Measurements from ENCODE around the gene UNC93B1.

Gene UNC93B1

GRCh38 chr11:68021167-68021787 lies 17.4 kb upstream of the UNC93B1 start:
- no peak for DNase-seq

- DNase-seq: no peak
Observed at GRCh38 chr11:68020575-68020974, 16.7 kb upstream of the UNC93B1 start.

- no peak for DNase-seq
Observed at GRCh38 chr11:68019486-68019885, 15.6 kb upstream of the UNC93B1 start.

GRCh38 chr11:68018730-68019190 lies 14.9 kb upstream of the UNC93B1 start:
- DNase-seq: no peak

GRCh38 chr11:68017980-68018729 lies 14.3 kb upstream of the UNC93B1 start:
- no peak for DNase-seq

- no peak for DNase-seq
Observed at GRCh38 chr11:68016904-68017817, 13.3 kb upstream of the UNC93B1 start.

GRCh38 chr11:68016161-68016903 lies 12.4 kb upstream of the UNC93B1 start:
- no peak for DNase-seq

GRCh38 chr11:68015467-68015866 lies 11.6 kb upstream of the UNC93B1 start:
- DNase-seq: no peak

- DNase-seq: no peak
Observed at GRCh38 chr11:68014947-68015447, 11.1 kb upstream of the UNC93B1 start.

GRCh38 chr11:68014157-68014946 lies 10.5 kb upstream of the UNC93B1 start:
- DNase-seq: no peak

- DNase-seq: no peak
Observed at GRCh38 chr11:68013611-68014156, 9.8 kb upstream of the UNC93B1 start.

GRCh38 chr11:68012843-68013610 lies 9.1 kb upstream of the UNC93B1 start:
- no peak for DNase-seq

GRCh38 chr11:68012044-68012842 lies 8.3 kb upstream of the UNC93B1 start:
- no peak for DNase-seq

- DNase-seq: no peak
Observed at GRCh38 chr11:68011051-68011943, 7.4 kb upstream of the UNC93B1 start.

GRCh38 chr11:68010090-68011041 lies 6.5 kb upstream of the UNC93B1 start, which contains the start of gene ALDH3B1:
ALDH3B1 (plus strand) TSS chr11:68010327; CDS start chr11:68015298, 4,971 bp downstream.
- no peak for DNase-seq

- DNase-seq: no peak
Observed at GRCh38 chr11:68009391-68010089, 5.6 kb upstream of the UNC93B1 start.
